A549 (cell line): Measurements from ENCODE around the gene DOCK7. TPM values are rescaled to one million over a fixed set of nuclear protein-coding genes. Genes with fewer than 3 reads are reported as not detected.

Experiments used
- ATAC-seq, 2 experiments: fragments of 200-7000 bp in 1 of 2; fragments of >200 bp in 1 of 2; cut with Nextera tagmentation in 1 of 2; cut with Tn5 transposase in 1 of 2; 3 replicates each; pipeline versions ENCODE4 v1.8.0 to v1.9.1; 2018 to 2020; ENCODE audit warnings: mild to moderate bottlenecking in 1 of 2, moderate library complexity in 1 of 2
- CTCF ChIA-PET: fragments of 300-600 bp; sonication (Branson Sonifier 250); formaldehyde crosslinking; extraction: SDS; loops from one replicate; lab custom pipeline; 2021; ENCODE audit warnings: antibody characterized with exemption, inconsistent platforms; lab: Yijun Ruan, JAX
- POLR2A ChIA-PET: fragments of 350-600 bp; formaldehyde crosslinking; extraction: SDS; loops from one replicate; lab custom pipeline; 2021; ENCODE audit warnings: antibody characterized with exemption, inconsistent platforms; lab: Yijun Ruan, JAX
- DNase-seq, 2 experiments: peaks; one replicate each; pipeline versions ENCODE4 v3.0.0 to v3.0.0-alpha.2; 2011 to 2016; ENCODE audit warnings: low read depth in 1 of 2, low spot score in 1 of 2
- FAIRE-seq: peaks from 2 replicates; lab custom pipeline; 2011; peaks lifted over from hg19 to GRCh38; lab: Jason Lieb, UNC
- H3K27ac ChIP-seq, 2 experiments: fragments of >200 bp; sonication (Bioruptor Twin); formaldehyde crosslinking; 3 replicates each; pipeline ENCODE4 v1.5.1; 2016 to 2017
- H3K4me1 ChIP-seq: fragments of >200 bp; sonication (Bioruptor Twin); formaldehyde crosslinking; 3 replicates; pipeline ENCODE4 v1.6.1; 2016
- H3K4me2 ChIP-seq: fragments of >200 bp; sonication (Bioruptor Twin); formaldehyde crosslinking; 3 replicates; pipeline ENCODE4 v1.6.1; 2016
- H3K4me3 ChIP-seq: fragments of >200 bp; sonication (Bioruptor Twin); formaldehyde crosslinking; 3 replicates; pipeline ENCODE4 v1.5.1; 2016
- H3K9me3 ChIP-seq: fragments of >200 bp; sonication (Bioruptor Twin); formaldehyde crosslinking; 3 replicates; pipeline ENCODE4 v1.6.1; 2016
- ATOH8 ChIP-seq: fragments of 250-450 bp; sonication (Bioruptor Pico); IDR thresholded peaks from 2 replicates; pipeline ENCODE4 v1.5.0; 2020; ENCODE audit warnings: low read depth, mild to moderate bottlenecking, moderate library complexity
- CBX8 ChIP-seq: fragments of 200-600 bp; sonication (generic); IDR thresholded peaks from 2 replicates; pipeline ENCODE4 v1.6.1; 2016
- CEBPB ChIP-seq, 2 experiments: fragments of >200 bp in 1 of 2; sonication (Bioruptor Twin) in 1 of 2; formaldehyde crosslinking in 1 of 2; IDR thresholded peaks; 2 replicates each; pipeline ENCODE4 v1.6.1; 2012 to 2016
- CHD4 ChIP-seq: fragments of 200-600 bp; sonication (generic); IDR thresholded peaks from 2 replicates; pipeline ENCODE4 v1.6.1; 2016; ENCODE audit warnings: antibody characterized with exemption, mild to moderate bottlenecking, borderline replicate concordance
- CTCF ChIP-seq: fragments of >200 bp; sonication (Bioruptor Twin); formaldehyde crosslinking; IDR thresholded peaks from 3 replicates; pipeline ENCODE4 v1.5.1; 2016
- EP300 ChIP-seq, 2 experiments: fragments of >200 bp; sonication (Bioruptor Twin); formaldehyde crosslinking; IDR thresholded peaks; 2 replicates in 1 of 2; 3 replicates in 1 of 2; pipeline ENCODE4 v1.6.1; 2016 to 2017
- FOSB ChIP-seq: fragments of 250-450 bp; sonication (Bioruptor Pico); IDR thresholded peaks from 2 replicates; pipeline ENCODE4 v1.5.0; 2020; ENCODE audit warnings: mild to moderate bottlenecking, moderate library complexity
- FOSL2 ChIP-seq, 2 experiments: fragments of 450-650 bp in 1 of 2; fragments of >200 bp in 1 of 2; sonication (Bioruptor Twin) in 1 of 2; formaldehyde crosslinking; IDR thresholded peaks; 2 replicates each; pipeline versions ENCODE4 v1.5.0 to v1.6.1; 2016 to 2020; ENCODE audit warnings: mild to moderate bottlenecking in 1 of 2, moderate library complexity in 1 of 2
- HDAC2 ChIP-seq: fragments of 200-600 bp; sonication (generic); IDR thresholded peaks from 2 replicates; pipeline ENCODE4 v1.6.1; 2016
- HEYL ChIP-seq: fragments of 250-450 bp; sonication (Bioruptor Pico); IDR thresholded peaks from 2 replicates; pipeline ENCODE4 v1.8.0; 2021; ENCODE audit warnings: mild to moderate bottlenecking, moderate library complexity
- HOXA7 ChIP-seq: fragments of 250-450 bp; sonication (Bioruptor Pico); IDR thresholded peaks from 2 replicates; pipeline ENCODE4 v1.5.0; 2020; ENCODE audit warnings: mild to moderate bottlenecking, moderate library complexity
- JUN ChIP-seq, 2 experiments: fragments of >200 bp; sonication (Bioruptor Twin); formaldehyde crosslinking; IDR thresholded peaks; 2 replicates in 1 of 2; 3 replicates in 1 of 2; pipeline ENCODE4 v1.6.1; 2016 to 2017
- JUNB ChIP-seq: fragments of >200 bp; sonication (Bioruptor Twin); formaldehyde crosslinking; IDR thresholded peaks from 2 replicates; pipeline ENCODE4 v1.6.1; 2016
- MAX ChIP-seq: IDR thresholded peaks from 2 replicates; pipeline ENCODE4 v1.6.1; 2012
- MYC ChIP-seq: IDR thresholded peaks from 2 replicates; pipeline ENCODE4 v1.6.1; 2012; ENCODE audit warnings: mild to moderate bottlenecking, inconsistent platforms, low read length, improper control_type of control experiment, borderline replicate concordance
- NFE2L2 ChIP-seq: fragments of 150-350 bp; conservative IDR thresholded peaks from 2 replicates; pipeline ENCODE4 v1.6.1; 2014; ENCODE audit warnings: low read length
- PBX3 ChIP-seq: IDR thresholded peaks from 2 replicates; pipeline ENCODE4 v1.6.1; 2012
- POLR2A ChIP-seq: IDR thresholded peaks from 2 replicates; pipeline ENCODE4 v1.6.1; 2012; ENCODE audit warnings: mild to moderate bottlenecking, low read length
- POLR2AphosphoS2 ChIP-seq: conservative IDR thresholded peaks from 2 replicates; pipeline ENCODE4 v1.6.1; 2012; ENCODE audit warnings: low read length, improper control_type of control experiment, inconsistent platforms
- RAD21 ChIP-seq, 2 experiments: fragments of >200 bp in 1 of 2; sonication (Bioruptor Twin) in 1 of 2; formaldehyde crosslinking in 1 of 2; IDR thresholded peaks in 1 of 2; conservative IDR thresholded peaks in 1 of 2; 2 replicates in 1 of 2; 3 replicates in 1 of 2; pipeline ENCODE4 v1.6.1; 2012 to 2018; ENCODE audit warnings: inconsistent platforms in 1 of 2
- RCOR1 ChIP-seq: fragments of 150-350 bp; IDR thresholded peaks from 2 replicates; pipeline ENCODE4 v1.6.1; 2014; ENCODE audit warnings: antibody characterized with exemption, low read length, low read depth
- RNF2 ChIP-seq: fragments of 200-600 bp; sonication (generic); IDR thresholded peaks from 2 replicates; pipeline ENCODE4 v1.6.1; 2016; ENCODE audit warnings: low read depth, mild to moderate bottlenecking, antibody characterized with exemption, moderate library complexity, borderline replicate concordance
- SREBF2 ChIP-seq: fragments of 450-650 bp; IDR thresholded peaks from 2 replicates; pipeline ENCODE4 v1.6.1; 2014; ENCODE audit warnings: mild to moderate bottlenecking, moderate library complexity
- ZC3H11A ChIP-seq: fragments of 450-650 bp; IDR thresholded peaks from 2 replicates; pipeline ENCODE4 v1.6.1; 2014; ENCODE audit warnings: antibody characterized with exemption, mild to moderate bottlenecking
- ZSCAN20 ChIP-seq: fragments of 250-450 bp; sonication (Bioruptor Pico); IDR thresholded peaks from 2 replicates; pipeline ENCODE4 v1.8.0; 2022; ENCODE audit warnings: mild to moderate bottlenecking, moderate library complexity
- WGBS: methylation state at CpG from one replicate; pipeline ENCODE4 v1.1.6; 2017; ENCODE audit errors: missing lambda C conversion rate; 5-methylcytosine and 5-hydroxymethylcytosine counted together
- polyA plus RNA-seq, 4 experiments: library from polyadenylated mRNA; depleted of rRNA in 3 of 4; stranded (reverse); fragments of >200 nt; fragmentation: RNase III in 1 of 4; extraction: RNeasy Plus Mini Kit Qiagen cat#74134 plus additional on column Dnase treatment in 1 of 4; gene quantifications; 2 replicates in 3 of 4; 3 replicates in 1 of 4; pipeline ENCODE4 v1.2.3, GENCODE V29; 2011 to 2017
- TF ChIP-seq, protein P1 (sequence below): fragments of 450-650 bp; IDR thresholded peaks from 2 replicates; pipeline ENCODE4 v1.6.1; 2014; ENCODE audit warnings: antibody characterized with exemption
- TF ChIP-seq, protein P2 (sequence below): fragments of 250-450 bp; sonication (Bioruptor Pico); IDR thresholded peaks from 2 replicates; pipeline ENCODE4 v1.5.0; 2021; ENCODE audit warnings: mild to moderate bottlenecking, moderate library complexity, borderline replicate concordance

Gene DOCK7
- polyA plus RNA-seq, 2 of the 4 experiments (the other 2 are of a cell fraction) = 25.5 to 33.3 TPM

GRCh38 chr1:62686822-62687221 lies 1.4 kb downstream of the DOCK7 start:
- ATAC-seq = no peak
- CTCF ChIA-PET = no interaction called here

GRCh38 chr1:62685431-62685859 lies 2.7 kb downstream of the DOCK7 start:
- FAIRE-seq = no peak
- CTCF ChIA-PET = no interaction called here

More at GRCh38 chr1:62686822-62687221, 1.4 kb downstream of the DOCK7 start:
- Histone ChIP-seq H3K4me3 (peak overlapping the region; percentile 98), H3K4me1 (peaks cover 26% of the 10 kb centered on the region), H3K4me2 (peak overlapping the region; percentile 90), H3K9me3 (no peaks in the 10 kb centered on the region), H3K27ac (no peak overlapping the region; a peak in 1 of 6 replicates)
- no peak for DNase-seq
- TF ChIP-seq CBX8 (no peak), CHD4 (no peak), FOSL2 (IDR thresholded peaks at IDR 0.05) (no peak), FOSL2 (CRISPR knock-in tag; IDR thresholded peaks at IDR 0.05) (no peak), ATOH8 (CRISPR knock-in tag) (no peak), RAD21 (conservative IDR thresholded peaks at IDR 0.05 in 1 of 2, IDR thresholded peaks at IDR 0.05 in 1 of 2) (no peak), RNF2 (no peak), JUN (IDR thresholded peaks at IDR 0.05) (no peak), ZC3H11A (no peak), NFE2L2 (no peak), MYC (no peak), POLR2A (no peak), FOSB (CRISPR knock-in tag) (no peak), POLR2AphosphoS2 (no peak), CTCF (no peak), MAX (no peak), EP300 (IDR thresholded peaks at IDR 0.05) (no peak)
- TF ChIP-seq, protein P1, sequence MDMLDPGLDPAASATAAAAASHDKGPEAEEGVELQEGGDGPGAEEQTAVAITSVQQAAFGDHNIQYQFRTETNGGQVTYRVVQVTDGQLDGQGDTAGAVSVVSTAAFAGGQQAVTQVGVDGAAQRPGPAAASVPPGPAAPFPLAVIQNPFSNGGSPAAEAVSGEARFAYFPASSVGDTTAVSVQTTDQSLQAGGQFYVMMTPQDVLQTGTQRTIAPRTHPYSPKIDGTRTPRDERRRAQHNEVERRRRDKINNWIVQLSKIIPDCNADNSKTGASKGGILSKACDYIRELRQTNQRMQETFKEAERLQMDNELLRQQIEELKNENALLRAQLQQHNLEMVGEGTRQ = no peak
- POLR2A ChIA-PET = interaction anchor here (0.6 kb wide), 1 partner anchor 41 kb away, joined by 3 read pairs; no protein-coding TSS in a partner anchor
- 75% methylated on average over 7 of the region's 7 CpGs for WGBS
- FAIRE-seq = no peak

More at GRCh38 chr1:62685431-62685859, 2.7 kb downstream of the DOCK7 start:
- Histone ChIP-seq H3K4me1 (peaks cover 26% of the 10 kb centered on the region), H3K27ac (no peak overlapping the region), H3K4me3 (no peak overlapping the region), H3K4me2 (peak overlapping the region; percentile 51)
- TF ChIP-seq JUNB (no peak), SREBF2 (no peak), PBX3 (no peak), FOSB (CRISPR knock-in tag) (no peak), CBX8 (no peak), HDAC2 (no peak), ZSCAN20 (no peak), MYC (no peak), HOXA7 (CRISPR knock-in tag) (no peak), HEYL (CRISPR knock-in tag) (no peak), CEBPB (IDR thresholded peaks at IDR 0.05) (no peak), RCOR1 (no peak)
- TF ChIP-seq, protein P2, sequence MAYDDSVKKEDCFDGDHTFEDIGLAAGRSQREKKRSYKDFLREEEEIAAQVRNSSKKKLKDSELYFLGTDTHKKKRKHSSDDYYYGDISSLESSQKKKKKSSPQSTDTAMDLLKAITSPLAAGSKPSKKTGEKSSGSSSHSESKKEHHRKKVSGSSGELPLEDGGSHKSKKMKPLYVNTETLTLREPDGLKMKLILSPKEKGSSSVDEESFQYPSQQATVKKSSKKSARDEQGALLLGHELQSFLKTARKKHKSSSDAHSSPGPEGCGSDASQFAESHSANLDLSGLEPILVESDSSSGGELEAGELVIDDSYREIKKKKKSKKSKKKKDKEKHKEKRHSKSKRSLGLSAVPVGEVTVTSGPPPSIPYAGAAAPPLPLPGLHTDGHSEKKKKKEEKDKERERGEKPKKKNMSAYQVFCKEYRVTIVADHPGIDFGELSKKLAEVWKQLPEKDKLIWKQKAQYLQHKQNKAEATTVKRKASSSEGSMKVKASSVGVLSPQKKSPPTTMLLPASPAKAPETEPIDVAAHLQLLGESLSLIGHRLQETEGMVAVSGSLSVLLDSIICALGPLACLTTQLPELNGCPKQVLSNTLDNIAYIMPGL (CRISPR knock-in tag) = no peak
- TF ChIP-seq, all 56 proteins: peak for 0
- POLR2A ChIA-PET = no interaction called here
- no peaks in the 10 kb centered on the region for H3K9me3 ChIP-seq
- ATAC-seq (no peak), DNase-seq (no peak)
- WGBS = 75% methylated on average over 3 of the region's 3 CpGs
